GM12872 (cell line): ENCODE data around the gene THOC2.

Source experiments
- CTCF ChIP-seq: IDR thresholded peaks from 3 replicates; pipeline ENCODE4 v1.5.1; 2011; ENCODE audit warnings: low read depth, mild to moderate bottlenecking, low read length, moderate library complexity; ENCODE audit not compliant: insufficient read depth

Gene THOC2

GRCh38 chrX:123756320-123756719 is 23.5 kb upstream of the THOC2 start:
- no peak for TF ChIP-seq CTCF

- no peak for TF ChIP-seq CTCF
Observed at GRCh38 chrX:123755107-123755506, 22.3 kb upstream of the THOC2 start.

GRCh38 chrX:123753656-123754350 is 21.0 kb upstream of the THOC2 start:
- no peak for TF ChIP-seq CTCF

GRCh38 chrX:123749643-123750042 is 16.8 kb upstream of the THOC2 start:
- no peak for TF ChIP-seq CTCF

- no peak for TF ChIP-seq CTCF
Observed at GRCh38 chrX:123745511-123745910, 12.7 kb upstream of the THOC2 start.

GRCh38 chrX:123743312-123743711 is 10.5 kb upstream of the THOC2 start:
- no peak for TF ChIP-seq CTCF

- no peak for TF ChIP-seq CTCF
Observed at GRCh38 chrX:123742440-123742839, 9.6 kb upstream of the THOC2 start.
